ENCODE measurements around the gene GABRB3. TPM values are rescaled to one million over a fixed set of nuclear protein-coding genes. Genes with fewer than 3 reads are reported as not detected.

Gene GABRB3
- total and polyA plus RNA-seq, 2 of the 8 experiments (the other 6 are each of a cell fraction or from before 2014, with no cell fraction given) = 98.8 to 163 TPM

- no peak overlapping the region for H3K4me3 ChIP-seq (ENCODE audit: extremely low read depth in 1 of 4, insufficient read depth in 2 of 4, low read depth in 3 of 4, low read length in 4 of 4)
- no peak overlapping the region for H2BK12ac ChIP-seq (ENCODE audit: low read depth, low read length)
- DNase-seq (ENCODE audit: low read depth in 1 of 2, low spot score in 2 of 2) (no peak), FAIRE-seq (peak; percentile 74)
- H2AK5ac ChIP-seq (ENCODE audit: low read depth, low read length) = no peak overlapping the region
- no peaks in the 10 kb centered on the region for H3K9me3 ChIP-seq (ENCODE audit: insufficient read depth in 2 of 2, low read depth in 1 of 2, low read length in 1 of 2)
- no peak overlapping the region for H2BK15ac ChIP-seq (ENCODE audit: low read length)
- peaks cover 6 to 96% of the 10 kb centered on the region in 2 experiments for H3K79me2 ChIP-seq (ENCODE audit: control insufficient read depth in 1 of 2, insufficient read depth in 2 of 2, low read length in 2 of 2)
- H3K18ac ChIP-seq (ENCODE audit: extremely low read depth, low read length) = no peak overlapping the region
- no peak overlapping the region for H2BK20ac ChIP-seq (ENCODE audit: low read length)
- peaks cover 0 to 21% (median 13%) of the 10 kb centered on the region in 4 experiments; a peak in 3 of 7 replicates for H3K4me1 ChIP-seq (replicated peaks in 1 of 4; ENCODE audit: control insufficient read depth in 3 of 4, insufficient read depth in 4 of 4, low read length in 3 of 4)
- H3K27me3 ChIP-seq (replicated peaks in 1 of 4; ENCODE audit: control insufficient read depth in 3 of 4, extremely low read depth in 1 of 4, insufficient read depth in 3 of 4, low read length in 3 of 4) = no peaks in the 10 kb centered on the region
- peaks cover 0 to 5% of the 10 kb centered on the region in 2 experiments for H4K20me1 ChIP-seq (replicated peaks in 1 of 2; ENCODE audit: control insufficient read depth in 1 of 2, insufficient read depth in 2 of 2, low read length in 2 of 2)
- peaks cover 3% of the 10 kb centered on the region for H3K79me1 ChIP-seq (ENCODE audit: low read depth, low read length)
- H3K9ac ChIP-seq (replicated peaks in 1 of 4; ENCODE audit: extremely low read depth in 1 of 4, low read depth in 3 of 4, low read length in 3 of 4) = no peak overlapping the region
- no peak overlapping the region for H3K23ac ChIP-seq (ENCODE audit: insufficient read length)
- CTCF ChIA-PET (ENCODE audit: partially characterized antibody) = interaction anchor here (0.9 to 1.5 kb wide), 2 partner anchors 10 to 108 kb away, joined by 3 to 4 read pairs; no protein-coding TSS in a partner anchor
- no peak overlapping the region for H3K4ac ChIP-seq (replicated peaks; ENCODE audit: insufficient read length, low read depth, low read length)
- H2BK120ac ChIP-seq (replicated peaks; ENCODE audit: low read depth, low read length) = no peak overlapping the region
- H3K56ac ChIP-seq (replicated peaks; ENCODE audit: insufficient read length, low read depth, low read length) = no peak overlapping the region
- no peak overlapping the region for H3K14ac ChIP-seq (ENCODE audit: insufficient read length)
- H3K36me3 ChIP-seq (ENCODE audit: control insufficient read depth in 2 of 4, insufficient read depth in 4 of 4, low read length in 3 of 4) = peaks cover 0 to 2% (median 0%) of the 10 kb centered on the region in 4 experiments; a peak in 2 of 8 replicates
- no peak overlapping the region for H4K8ac ChIP-seq (ENCODE audit: extremely low read depth, insufficient read depth, low read length)
- no peak overlapping the region for H2BK5ac ChIP-seq (ENCODE audit: low read depth, low read length)
- H4K91ac ChIP-seq (replicated peaks; ENCODE audit: insufficient read length, low read length) = no peak overlapping the region
- H2AFZ ChIP-seq (ENCODE audit: low read length) = no peak overlapping the region
- H3K4me2 ChIP-seq (ENCODE audit: insufficient read depth in 1 of 2, low read depth in 2 of 2, low read length in 2 of 2) = peak overlapping the region in 1 of 2 experiments; percentile 17; a peak in 1 of 4 replicates
- WGBS, 2 experiments (ENCODE audit: extremely low coverage in 1 of 2, insufficient coverage in 1 of 2, insufficient read length in 1 of 2, insufficient replicate concordance in 2 of 2, low coverage in 1 of 2, low lambda C conversion rate in 2 of 2, missing lambda C conversion rate in 1 of 2) = 77% methylated on average over 8 of the region's 8 CpGs; no CpG with 5 or more reads in 1 of the 2 experiments
- POLR2A ChIA-PET (ENCODE audit: partially characterized antibody) = interaction anchor here (1.0 to 1.7 kb wide), 5 partner anchors 8 to 20 kb away, joined by 3 to 9 read pairs (median 4); no protein-coding TSS in a partner anchor
- H4K5ac ChIP-seq (ENCODE audit: insufficient read length, low read depth, low read length) = no peak overlapping the region
- H3K27ac ChIP-seq (ENCODE audit: low read depth, low read length) = no peak overlapping the region
- no peaks in the 10 kb centered on the region for H3K23me2 ChIP-seq (ENCODE audit: low read depth, low read length)
- TF ChIP-seq KDM1A (IDR thresholded peaks at IDR 0.05; ENCODE audit: borderline replicate concordance, low read length) (no peak), FOSL1 (IDR thresholded peaks at IDR 0.05; ENCODE audit: insufficient read depth, low read depth, low read length) (no peak), RBBP5 (IDR thresholded peaks at IDR 0.05; ENCODE audit: borderline replicate concordance, low read depth, low read length) (no peak), ATF2 (IDR thresholded peaks at IDR 0.05; ENCODE audit: low read length) (no peak), MAFK (IDR thresholded peaks at IDR 0.05; ENCODE audit: low read depth, low read length) (no peak), NANOG (IDR thresholded peaks at IDR 0.05; ENCODE audit: insufficient read depth, low read depth, low read length, poor library complexity, severe bottlenecking) (no peak), SRF (IDR thresholded peaks at IDR 0.05; ENCODE audit: low read depth, low read length) (no peak), SP2 (IDR thresholded peaks at IDR 0.05; ENCODE audit: low read length) (no peak), ASH2L (IDR thresholded peaks at IDR 0.05; ENCODE audit: low read length) (no peak), CHD2 (IDR thresholded peaks at IDR 0.05; ENCODE audit: low read length) (no peak)
- TF ChIP-seq, protein P1, sequence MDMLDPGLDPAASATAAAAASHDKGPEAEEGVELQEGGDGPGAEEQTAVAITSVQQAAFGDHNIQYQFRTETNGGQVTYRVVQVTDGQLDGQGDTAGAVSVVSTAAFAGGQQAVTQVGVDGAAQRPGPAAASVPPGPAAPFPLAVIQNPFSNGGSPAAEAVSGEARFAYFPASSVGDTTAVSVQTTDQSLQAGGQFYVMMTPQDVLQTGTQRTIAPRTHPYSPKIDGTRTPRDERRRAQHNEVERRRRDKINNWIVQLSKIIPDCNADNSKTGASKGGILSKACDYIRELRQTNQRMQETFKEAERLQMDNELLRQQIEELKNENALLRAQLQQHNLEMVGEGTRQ (IDR thresholded peaks at IDR 0.05; ENCODE audit: low read length) = no peak
These were observed 15.7 kb downstream of the GABRB3 start for GRCh38 chr15:26757141-26757540.

All from H1 (cell line).